HUES6 (cell line): ENCODE measurements around the gene SLC4A3.

Experiments used
- H3K27ac ChIP-seq: 2 replicates; pipeline ENCODE4 v1.7.0; 2013; ENCODE audit warnings: low read depth, mild to moderate bottlenecking, low read length, inconsistent platforms
- H3K27me3 ChIP-seq: 2 replicates; pipeline ENCODE4 v1.6.1; 2013; ENCODE audit warnings: low read length; ENCODE audit not compliant: control insufficient read depth, insufficient read depth
- H3K36me3 ChIP-seq: 2 replicates; pipeline ENCODE4 v1.6.1; 2013; ENCODE audit warnings: low read length; ENCODE audit not compliant: control insufficient read depth, insufficient read depth
- H3K4me1 ChIP-seq: 2 replicates; pipeline ENCODE4 v1.6.1; 2013; ENCODE audit warnings: low read length; ENCODE audit not compliant: control insufficient read depth, insufficient read depth
- H3K4me3 ChIP-seq: 2 replicates; pipeline ENCODE4 v1.5.1; 2013; ENCODE audit warnings: low read depth, low read length
- H3K9ac ChIP-seq: one replicate; pipeline ENCODE4 v1.6.1; 2013; ENCODE audit warnings: mild to moderate bottlenecking, low read length
- H3K9me3 ChIP-seq: 2 replicates; pipeline ENCODE4 v1.6.1; 2013; ENCODE audit warnings: low read depth, low read length; ENCODE audit not compliant: control insufficient read depth, insufficient read depth

Gene SLC4A3

DNA sequence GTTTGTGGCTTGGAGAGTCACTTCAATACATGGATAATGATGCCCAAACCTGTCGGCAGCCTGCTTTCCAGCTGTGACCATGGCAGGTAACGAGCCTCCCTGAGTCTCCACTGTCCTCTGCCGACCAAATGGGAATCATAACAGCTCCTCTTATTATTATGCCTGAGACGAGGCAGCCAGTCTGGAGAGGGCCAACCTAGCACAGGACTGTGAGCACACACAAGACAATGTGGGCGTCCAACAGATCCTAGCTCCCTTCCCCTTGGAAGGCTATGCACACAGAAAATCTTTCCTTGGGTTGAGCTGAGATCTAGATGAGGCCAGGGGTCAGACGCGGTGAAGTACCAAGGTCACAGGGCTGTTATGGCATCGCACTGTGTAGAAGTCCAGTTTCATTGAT lies 890 bp upstream of the SLC4A3 start:
- H3K36me3 ChIP-seq, result no peaks in the 10 kb centered on the region
- no peak overlapping the region for H3K27ac ChIP-seq
- H3K4me3 ChIP-seq, result no peak overlapping the region; the same call in 1 of the 2 replicates
- no peaks in the 10 kb centered on the region for H3K9me3 ChIP-seq
- H3K4me1 ChIP-seq, result peaks cover 16% of the 10 kb centered on the region
- H3K9ac ChIP-seq, result no peak overlapping the region
- H3K27me3 ChIP-seq, result peaks cover 10% of the 10 kb centered on the region

DNA sequence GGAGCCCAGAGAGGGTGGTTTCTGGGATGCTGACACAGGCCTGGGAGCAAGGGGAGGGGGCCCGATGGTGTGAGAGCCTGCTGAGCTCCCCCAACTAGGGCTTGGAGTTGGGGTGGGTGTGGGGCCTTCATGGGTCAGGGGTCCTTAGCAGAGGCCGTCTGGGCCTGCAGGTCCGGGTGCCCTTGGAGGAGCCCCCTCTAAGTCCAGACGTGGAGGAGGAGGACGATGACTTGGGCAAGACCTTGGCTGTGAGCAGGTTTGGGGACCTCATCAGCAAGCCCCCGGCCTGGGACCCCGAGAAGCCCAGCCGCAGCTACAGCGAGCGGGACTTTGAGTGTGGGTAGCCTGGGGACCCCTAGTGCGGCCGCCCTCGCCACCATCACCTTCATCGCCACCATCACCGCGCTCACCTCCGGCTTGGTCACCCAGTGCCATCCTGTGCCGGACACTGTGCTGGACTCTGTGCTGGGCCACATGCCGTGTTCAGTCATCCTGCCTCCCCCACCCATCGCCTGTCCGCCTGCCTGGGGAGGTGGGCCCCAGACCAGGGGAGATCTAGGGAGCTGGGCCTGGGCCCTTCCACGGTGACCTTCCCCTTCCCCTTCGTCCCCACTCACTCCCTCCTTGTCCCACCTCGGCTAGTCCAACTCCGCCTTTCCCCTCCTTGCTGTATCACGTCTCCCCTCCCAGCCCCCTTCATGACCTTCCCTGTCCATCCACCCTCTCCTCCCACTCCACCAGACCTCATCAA lies 980 bp downstream of the SLC4A3 start:
- no peak overlapping the region for H3K27ac ChIP-seq
- peaks cover 10% of the 10 kb centered on the region for H3K27me3 ChIP-seq
- H3K4me1 ChIP-seq, result peaks cover 16% of the 10 kb centered on the region
- H3K4me3 ChIP-seq, result peak overlapping the region; percentile 59
- peak overlapping the region; percentile 17 for H3K9ac ChIP-seq
- H3K36me3 ChIP-seq, result peaks cover 11% of the 10 kb centered on the region
- H3K9me3 ChIP-seq, result no peaks in the 10 kb centered on the region

DNA sequence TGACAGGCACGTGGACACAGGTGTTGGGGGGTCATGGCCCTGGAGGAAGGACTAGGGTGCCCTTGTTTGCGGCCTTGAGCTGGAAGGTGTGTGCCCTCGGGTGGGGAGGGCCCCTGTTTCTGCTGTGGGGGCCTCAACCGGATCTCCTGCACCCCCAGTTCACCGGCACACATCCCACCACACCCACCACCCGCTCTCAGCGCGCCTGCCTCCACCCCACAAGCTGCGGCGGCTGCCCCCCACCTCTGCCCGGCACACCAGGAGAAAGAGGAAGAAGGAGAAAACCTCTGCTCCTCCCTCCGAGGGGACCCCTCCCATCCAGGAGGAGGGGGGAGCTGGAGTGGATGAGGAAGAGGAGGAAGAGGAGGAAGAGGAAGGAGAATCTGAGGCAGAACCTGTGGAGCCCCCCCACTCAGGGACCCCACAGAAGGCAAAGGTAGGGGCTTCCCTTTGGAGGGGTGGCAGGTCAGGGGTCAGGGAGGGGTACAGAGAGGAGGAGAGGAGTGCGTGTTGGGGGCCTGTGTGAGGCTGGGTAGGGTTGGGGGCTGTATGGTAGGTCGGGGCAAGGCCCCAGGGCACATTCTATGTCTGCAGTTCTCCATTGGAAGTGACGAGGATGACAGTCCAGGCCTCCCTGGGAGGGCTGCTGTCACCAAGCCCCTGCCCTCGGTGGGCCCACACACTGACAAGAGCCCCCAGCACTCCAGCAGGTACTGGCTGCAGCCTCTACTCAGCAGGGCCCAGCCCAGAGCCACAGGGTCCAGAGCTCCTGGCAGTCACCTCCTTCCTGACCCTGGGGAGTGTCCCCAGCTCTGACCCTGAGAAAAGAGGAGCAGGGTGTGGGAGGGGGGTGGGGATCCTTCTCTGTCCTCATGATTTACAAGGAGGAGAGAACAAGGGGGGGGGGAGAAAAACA lies 1.8 kb downstream of the SLC4A3 start:
- H3K27me3 ChIP-seq, result peaks cover 10% of the 10 kb centered on the region
- H3K9me3 ChIP-seq, result no peaks in the 10 kb centered on the region
- peaks cover 14% of the 10 kb centered on the region for H3K36me3 ChIP-seq
- no peak overlapping the region for H3K27ac ChIP-seq
- peaks cover 16% of the 10 kb centered on the region for H3K4me1 ChIP-seq
- H3K4me3 ChIP-seq, result no peak overlapping the region
- no peak overlapping the region for H3K9ac ChIP-seq

DNA sequence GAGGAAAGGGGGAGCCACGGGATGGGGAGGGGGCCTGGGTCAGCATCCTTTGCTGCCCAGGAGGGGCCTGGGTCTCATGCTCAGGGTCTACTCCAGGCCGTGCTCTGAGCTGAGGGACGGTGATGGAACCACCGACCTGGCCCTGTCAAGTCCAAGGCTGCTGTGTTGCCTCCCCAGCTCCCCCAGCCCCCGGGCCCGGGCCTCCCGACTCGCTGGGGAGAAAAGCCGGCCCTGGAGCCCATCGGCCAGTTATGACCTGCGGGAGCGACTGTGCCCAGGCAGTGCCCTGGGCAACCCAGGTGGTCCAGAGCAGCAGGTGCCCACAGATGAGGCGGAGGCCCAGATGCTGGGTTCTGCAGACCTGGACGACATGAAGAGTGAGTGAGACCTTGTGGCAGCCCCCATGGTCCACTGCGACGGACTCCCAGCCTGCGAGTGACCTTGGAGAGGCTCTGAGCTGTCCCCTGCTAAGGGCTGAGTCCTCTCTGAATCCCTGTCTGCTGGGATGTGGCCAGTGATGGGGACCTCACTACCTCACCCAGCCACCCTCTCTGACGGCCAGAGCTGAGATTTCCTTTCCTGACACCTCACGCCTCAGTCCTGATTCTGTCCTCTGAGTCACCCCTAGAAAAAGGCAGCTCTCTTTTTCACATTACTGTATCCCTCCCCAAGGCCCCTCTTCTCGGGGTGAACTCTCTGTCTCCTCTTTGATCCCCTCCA lies 2.7 kb downstream of the SLC4A3 start:
- Histone ChIP-seq H3K9ac (no peak overlapping the region), H3K27ac (no peak overlapping the region), H3K4me3 (no peak overlapping the region), H3K27me3 (peaks cover 10% of the 10 kb centered on the region), H3K4me1 (peaks cover 16% of the 10 kb centered on the region), H3K9me3 (no peaks in the 10 kb centered on the region), H3K36me3 (peaks cover 14% of the 10 kb centered on the region)

DNA sequence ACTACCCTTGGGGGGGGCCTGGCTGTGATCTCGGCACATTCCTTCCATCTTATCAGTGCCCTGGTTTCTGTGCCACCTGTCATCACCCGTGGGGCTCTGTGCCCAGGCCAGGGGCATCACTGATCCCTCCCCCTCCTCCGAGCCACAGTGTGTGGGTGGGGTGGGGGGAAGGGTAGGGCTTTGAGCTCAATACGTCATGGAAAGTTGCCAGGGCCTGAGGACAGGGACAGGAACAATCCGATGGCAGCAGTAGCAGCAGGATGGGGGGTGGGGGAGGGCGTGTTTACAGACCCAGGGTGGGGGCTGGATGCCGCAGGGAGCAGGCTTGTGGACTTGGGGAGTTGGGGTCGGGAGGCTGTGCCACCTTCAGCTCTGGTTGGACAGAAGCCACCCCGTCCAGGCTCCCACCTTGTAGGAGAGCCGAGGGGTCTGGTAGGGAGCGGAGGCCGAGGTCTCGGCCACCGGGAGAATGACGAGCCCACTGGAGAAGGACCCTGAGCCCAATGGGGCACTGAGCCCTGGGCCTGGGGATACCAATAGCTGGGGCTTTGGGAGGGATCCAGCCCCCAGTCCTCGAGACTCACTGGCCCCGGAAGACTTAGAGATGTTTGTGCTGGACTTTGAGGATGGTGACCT lies 3.5 kb downstream of the SLC4A3 start:
- Histone ChIP-seq H3K27ac (no peak overlapping the region), H3K9me3 (no peaks in the 10 kb centered on the region), H3K4me3 (no peak overlapping the region), H3K36me3 (peaks cover 14% of the 10 kb centered on the region), H3K9ac (no peak overlapping the region), H3K4me1 (peaks cover 16% of the 10 kb centered on the region), H3K27me3 (peaks cover 10% of the 10 kb centered on the region)

DNA sequence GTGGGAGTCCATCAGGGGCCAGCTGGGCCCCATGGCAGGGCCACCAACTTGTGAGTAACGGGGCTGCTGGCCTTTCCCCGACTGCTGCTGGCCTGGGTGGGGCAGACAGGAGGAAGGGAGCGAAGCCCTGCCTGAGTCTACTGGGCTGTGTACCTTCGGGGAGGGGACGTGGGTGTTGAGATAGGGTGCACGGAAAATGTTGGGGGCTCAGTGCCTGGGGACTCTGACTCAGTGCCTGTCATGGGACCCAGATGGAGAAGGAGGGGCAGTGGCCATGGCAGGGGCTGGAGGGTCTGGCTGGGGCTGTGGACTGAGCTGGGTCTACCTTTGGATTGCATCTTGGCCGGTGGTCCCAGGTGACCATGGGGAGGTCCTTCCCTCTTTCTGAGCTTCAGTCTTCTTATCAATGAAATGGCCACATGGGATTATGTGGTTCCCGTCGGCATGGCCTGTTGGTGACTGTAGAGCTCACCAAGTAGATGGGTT lies 4.0 kb downstream of the SLC4A3 start:
- Histone ChIP-seq H3K9me3 (no peaks in the 10 kb centered on the region), H3K4me1 (peaks cover 16% of the 10 kb centered on the region), H3K27me3 (peaks cover 7% of the 10 kb centered on the region), H3K9ac (no peak overlapping the region), H3K4me3 (no peak overlapping the region), H3K27ac (no peak overlapping the region), H3K36me3 (peaks cover 14% of the 10 kb centered on the region)

DNA sequence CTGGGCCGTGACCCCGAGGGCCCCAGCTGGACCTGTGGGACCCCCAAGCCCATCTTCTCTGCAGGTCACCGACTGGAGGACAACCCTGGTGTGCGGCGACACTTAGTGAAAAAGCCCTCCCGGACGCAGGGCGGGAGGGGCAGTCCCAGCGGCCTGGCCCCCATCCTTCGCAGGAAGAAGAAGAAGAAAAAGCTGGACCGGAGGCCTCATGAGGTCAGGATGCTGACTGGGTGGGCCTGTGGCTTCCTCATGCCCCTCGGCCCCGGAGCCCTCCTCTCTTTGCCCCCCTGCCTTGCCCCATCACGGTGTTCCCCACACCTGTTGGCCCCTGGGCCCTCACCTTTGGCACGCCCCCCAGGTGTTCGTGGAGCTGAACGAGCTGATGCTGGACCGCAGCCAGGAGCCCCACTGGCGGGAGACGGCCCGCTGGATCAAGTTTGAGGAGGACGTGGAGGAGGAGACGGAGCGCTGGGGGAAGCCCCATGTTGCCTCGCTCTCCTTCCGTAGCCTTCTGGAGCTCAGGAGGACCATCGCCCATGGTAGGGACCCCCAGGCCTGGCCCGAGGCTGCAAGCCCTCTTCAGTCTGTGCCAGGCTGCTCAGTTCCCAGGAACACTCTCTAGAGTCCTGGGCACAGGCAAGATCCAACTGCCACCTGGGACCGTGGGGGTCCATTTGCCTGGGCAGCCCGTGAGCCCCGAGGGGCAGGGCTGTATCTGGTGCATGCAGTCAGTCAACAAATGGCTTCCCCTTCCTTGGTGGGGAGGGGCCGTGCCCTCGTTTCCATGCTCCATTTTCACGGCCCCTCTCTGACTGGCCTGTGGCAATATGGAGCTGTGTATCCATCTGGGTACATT lies 4.7 kb downstream of the SLC4A3 start:
- no peak overlapping the region for H3K27ac ChIP-seq
- H3K27me3 ChIP-seq, result peaks cover under 1% of the 10 kb centered on the region; the same call in 1 of the 2 replicates
- no peaks in the 10 kb centered on the region for H3K9me3 ChIP-seq
- H3K4me3 ChIP-seq, result no peak overlapping the region
- peaks cover 9% of the 10 kb centered on the region for H3K4me1 ChIP-seq
- H3K9ac ChIP-seq, result no peak overlapping the region
- peaks cover 14% of the 10 kb centered on the region for H3K36me3 ChIP-seq

DNA sequence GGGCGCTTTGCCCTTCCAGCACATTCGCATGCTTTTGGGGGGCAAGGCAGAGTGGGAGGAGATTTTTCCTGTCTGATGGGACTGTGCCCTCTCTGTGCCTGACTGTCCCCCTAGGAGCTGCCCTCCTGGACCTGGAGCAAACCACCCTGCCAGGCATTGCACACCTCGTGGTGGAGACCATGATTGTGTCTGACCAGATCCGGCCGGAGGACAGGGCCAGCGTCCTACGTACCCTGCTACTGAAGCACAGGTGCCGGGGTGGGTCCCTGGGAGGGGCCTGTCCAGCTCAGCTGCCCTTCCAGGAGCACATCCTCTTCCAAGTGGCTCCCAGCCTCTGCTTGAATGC lies 5.3 kb downstream of the SLC4A3 start:
- Histone ChIP-seq H3K4me1 (peaks cover 9% of the 10 kb centered on the region), H3K27ac (no peak overlapping the region), H3K4me3 (no peak overlapping the region), H3K9ac (no peak overlapping the region), H3K9me3 (no peaks in the 10 kb centered on the region), H3K36me3 (peaks cover 14% of the 10 kb centered on the region), H3K27me3 (no peaks in the 10 kb centered on the region)

DNA sequence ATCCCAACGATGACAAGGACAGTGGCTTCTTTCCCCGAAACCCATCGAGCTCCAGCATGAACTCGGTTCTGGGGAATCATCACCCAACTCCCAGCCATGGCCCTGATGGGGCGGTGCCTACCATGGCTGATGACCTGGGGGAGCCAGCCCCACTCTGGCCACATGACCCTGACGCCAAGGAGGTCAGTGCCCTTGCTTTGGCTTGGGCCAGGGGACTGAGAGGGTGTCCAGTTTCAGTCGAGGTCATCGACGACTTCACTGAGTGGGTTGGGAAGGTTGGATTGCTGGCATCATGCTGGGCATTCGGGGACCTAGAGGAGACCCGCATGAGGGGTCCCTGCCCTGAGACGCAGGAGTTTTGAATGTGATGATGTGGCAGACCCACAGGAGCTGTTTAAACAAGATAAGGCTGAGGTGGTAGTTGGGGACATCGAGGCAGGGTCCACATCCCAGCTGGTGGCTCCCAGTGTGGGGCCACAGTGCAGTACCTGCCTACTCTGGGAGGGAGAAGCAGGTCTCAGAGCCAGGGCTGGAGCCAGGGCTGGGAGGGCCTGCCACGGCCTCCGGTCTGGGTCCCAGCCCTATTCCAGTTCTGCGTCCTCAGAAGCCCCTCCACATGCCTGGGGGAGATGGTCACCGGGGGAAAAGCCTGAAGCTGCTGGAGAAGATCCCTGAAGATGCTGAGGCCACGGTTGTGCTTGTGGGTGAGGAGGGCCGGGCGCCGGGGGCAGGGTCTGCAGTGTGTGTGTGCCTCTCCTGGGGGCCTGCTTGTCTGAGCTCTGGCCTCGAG lies 6.0 kb downstream of the SLC4A3 start:
- Histone ChIP-seq H3K27me3 (no peaks in the 10 kb centered on the region), H3K36me3 (peaks cover 14% of the 10 kb centered on the region), H3K27ac (no peak overlapping the region), H3K4me1 (peaks cover 5% of the 10 kb centered on the region), H3K9me3 (no peaks in the 10 kb centered on the region), H3K4me3 (no peak overlapping the region), H3K9ac (no peak overlapping the region)
